Prostate gland (tissue), 2 donors: ENCODE results near the gene PSMA4. TPM values are rescaled to one million over a fixed set of nuclear protein-coding genes. Genes with fewer than 3 reads are reported as not detected.
"Not testable (repeated sequence)": the region's sequence is repeated elsewhere in the genome, so short reads cannot be mapped to it uniquely, and the experiment has no call there.

Experiments
- DNase-seq: peaks from one replicate; pipeline ENCODE4 v3.0.0-alpha.2; 2019; ENCODE audit warnings: low spot score
- H3K27ac ChIP-seq, 2 donors: fragments of 200-600 bp; sonication (generic); 2 replicates each; pipeline ENCODE4 v1.5.1; 2017 to 2019
- H3K27me3 ChIP-seq: fragments of 200-600 bp; sonication (generic); replicated peaks from 2 replicates; pipeline ENCODE4 v1.5.1; 2019; ENCODE audit not compliant: insufficient read depth
- H3K36me3 ChIP-seq, 2 donors: fragments of 200-600 bp; sonication (generic); 1 replicate in 1 of 2; 2 replicates in 1 of 2; pipeline versions ENCODE4 v1.5.1 to v1.8.1; 2017 to 2019
- H3K4me1 ChIP-seq: fragments of 200-600 bp; sonication (generic); replicated peaks from 2 replicates; pipeline ENCODE4 v1.5.1; 2019
- H3K4me3 ChIP-seq, 2 donors: fragments of 200-600 bp; sonication (generic); 2 replicates each; pipeline ENCODE4 v1.5.1; 2017 to 2019
- H3K9me3 ChIP-seq: fragments of 200-600 bp; sonication (generic); 2 replicates; pipeline ENCODE4 v1.5.1; 2017
- CTCF ChIP-seq, 4 experiments: fragments of 200-600 bp in 2 of 4; fragments of 450-650 bp in 2 of 4; sonication (generic) in 2 of 4; IDR thresholded peaks; 1 replicate in 3 of 4; 2 replicates in 1 of 4; pipeline ENCODE4 v1.5.1; 2016 to 2019; ENCODE audit warnings: antibody characterized with exemption in 4 of 4, mild to moderate bottlenecking in 2 of 4, moderate library complexity in 2 of 4
- POLR2A ChIP-seq: fragments of 450-650 bp; IDR thresholded peaks from one replicate; pipeline ENCODE4 v1.6.1; 2016; ENCODE audit warnings: antibody characterized with exemption, mild to moderate bottlenecking
- POLR2AphosphoS5 ChIP-seq: sonication (generic); formaldehyde crosslinking; IDR thresholded peaks from one replicate; pipeline ENCODE4 v1.6.1; 2017; ENCODE audit warnings: antibody characterized with exemption
- WGBS: methylation state at CpG from one replicate; pipeline ENCODE4 v1.1.5; 2018; 5-methylcytosine and 5-hydroxymethylcytosine counted together
- intact Hi-C: fragments of 100-400 bp; cut with DNase I; formaldehyde crosslinking; loops from one replicate; pipeline ENCODE4 v1.14.2; 2022
- total RNA-seq, 2 donors: library from RNA; depleted of rRNA; stranded (reverse); fragments of >200 nt; gene quantifications; one replicate each; pipeline ENCODE4 v1.1.0, GENCODE V29; 2016

Gene PSMA4
- total RNA-seq, 2 donors from 2014 or later = 62.8 to 174 TPM

- H3K27ac ChIP-seq = no peak overlapping the region
- peaks cover 3% of the 10 kb centered on the region for H3K4me1 ChIP-seq
- peaks cover 7 to 13% of the 10 kb centered on the region in 2 donors for H3K36me3 ChIP-seq
- no peak overlapping the region for H3K4me3 ChIP-seq
- 62% methylated on average over 6 of the region's 6 CpGs for WGBS
- no peaks in the 10 kb centered on the region for H3K27me3 ChIP-seq
- TF ChIP-seq POLR2AphosphoS5 = no peak
- no peak for TF ChIP-seq CTCF (IDR thresholded peaks at IDR 0.05)
- no peak for TF ChIP-seq POLR2A
- intact Hi-C loops = no loop called here
- H3K9me3 ChIP-seq = no peaks in the 10 kb centered on the region
- no peak for DNase-seq
These were observed 9.9 kb downstream of the PSMA4 start for GRCh38 chr15:78550194-78550593.

GRCh38 chr15:78550815-78551214, 10.6 kb downstream of the PSMA4 start:
- Histone ChIP-seq H3K27ac (no peak overlapping the region), H3K4me3 (no peak overlapping the region), H3K9me3 (no peaks in the 10 kb centered on the region), H3K36me3 (peaks cover 7 to 13% of the 10 kb centered on the region in 2 donors), H3K4me1 (peaks cover 3% of the 10 kb centered on the region), H3K27me3 (no peaks in the 10 kb centered on the region)
- WGBS = 74% methylated on average over 3 of the region's 3 CpGs
- intact Hi-C loops = no loop called here
- TF ChIP-seq CTCF (IDR thresholded peaks at IDR 0.05) (no peak), POLR2A (no peak), POLR2AphosphoS5 (no peak)
- no peak for DNase-seq

- 85% methylated on average over 5 of the region's 5 CpGs for WGBS
- Histone ChIP-seq H3K27me3 (no peaks in the 10 kb centered on the region), H3K36me3 (peaks cover 7 to 11% of the 10 kb centered on the region in 2 donors), H3K4me1 (no peaks in the 10 kb centered on the region), H3K4me3 (no peak overlapping the region), H3K27ac (no peak overlapping the region), H3K9me3 (no peaks in the 10 kb centered on the region)
- DNase-seq = no peak
- TF ChIP-seq POLR2AphosphoS5 (no peak), CTCF (IDR thresholded peaks at IDR 0.05) (no peak), POLR2A (no peak)
- intact Hi-C loops = no loop called here
These were observed 11.7 kb downstream of the PSMA4 start for GRCh38 chr15:78551902-78552301.

- TF ChIP-seq CTCF (IDR thresholded peaks at IDR 0.05) = no peak
- no peak for TF ChIP-seq POLR2A
- no peak for TF ChIP-seq POLR2AphosphoS5
- H3K27me3 ChIP-seq = no peaks in the 10 kb centered on the region
- H3K36me3 ChIP-seq = peaks cover 3 to 4% of the 10 kb centered on the region in 2 donors
- H3K4me1 ChIP-seq = no peaks in the 10 kb centered on the region
- H3K9me3 ChIP-seq = no peaks in the 10 kb centered on the region
- no peak for DNase-seq
- H3K27ac ChIP-seq = no peak overlapping the region
- intact Hi-C loops = no loop called here
- 61% methylated on average over 5 of the region's 5 CpGs for WGBS
- H3K4me3 ChIP-seq = no peak overlapping the region
These were observed 12.4 kb downstream of the PSMA4 start for GRCh38 chr15:78552597-78552996.

GRCh38 chr15:78560201-78560600, 20.0 kb downstream of the PSMA4 start:
- H3K4me3 ChIP-seq, H3K4me1 ChIP-seq, intact Hi-C loops, DNase-seq, H3K36me3 ChIP-seq, H3K27ac ChIP-seq, H3K27me3 ChIP-seq, H3K9me3 ChIP-seq: not testable (repeated sequence)
- WGBS = 89% methylated on average over 10 of the region's 10 CpGs
